COLO829 (cell line): ENCODE data around the gene IGF1R.

Source experiments
- DNase-seq: peaks from one replicate; pipeline ENCODE4 v3.0.0; 2012; ENCODE audit warnings: low spot score

Gene IGF1R

GRCh38 chr15:98859149-98859548, 210.8 kb downstream of the IGF1R start:
- DNase-seq = no peak

- no peak for DNase-seq
Observed at GRCh38 chr15:98860281-98861041, 212.1 kb downstream of the IGF1R start.

DNA sequence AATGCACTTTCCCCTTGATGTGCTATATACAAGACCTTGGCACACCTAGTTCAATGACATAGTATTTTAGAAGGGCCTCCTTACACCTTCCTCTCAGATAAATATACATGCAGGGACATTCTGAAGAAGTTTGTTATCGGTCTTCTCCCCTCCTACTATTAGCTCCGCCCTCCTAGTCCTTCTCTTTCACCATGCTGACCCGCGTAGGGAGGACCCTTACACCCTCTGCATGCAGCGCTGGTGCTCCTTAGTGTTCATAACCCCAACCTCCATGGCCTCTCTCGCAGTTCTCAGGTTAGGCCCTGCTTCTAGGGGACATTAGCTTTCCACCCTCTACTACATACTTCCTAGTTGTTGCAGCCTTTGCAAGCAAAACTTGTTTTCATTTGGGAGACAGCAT, 212.8 kb downstream of the IGF1R start:
- DNase-seq = no peak

DNA sequence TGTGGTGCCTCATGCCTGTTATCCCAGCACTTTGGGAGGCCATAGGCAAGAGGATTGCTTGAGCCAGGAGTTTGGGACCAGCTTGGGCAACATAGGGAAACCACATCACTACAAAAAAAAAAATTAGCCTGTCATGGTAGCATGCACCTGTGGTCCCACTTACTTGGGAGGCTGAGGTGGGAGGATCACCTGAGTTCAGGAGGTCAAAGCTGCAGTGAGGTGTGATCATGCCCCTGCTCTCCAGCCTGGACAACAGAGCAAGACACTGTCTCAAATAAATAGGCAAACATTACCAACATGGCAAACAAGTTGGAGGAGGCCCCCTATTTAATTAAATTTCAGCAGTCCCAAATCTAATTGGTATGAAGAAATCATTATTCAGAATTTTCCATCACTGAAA, 215.6 kb downstream of the IGF1R start:
- DNase-seq = no peak

DNA sequence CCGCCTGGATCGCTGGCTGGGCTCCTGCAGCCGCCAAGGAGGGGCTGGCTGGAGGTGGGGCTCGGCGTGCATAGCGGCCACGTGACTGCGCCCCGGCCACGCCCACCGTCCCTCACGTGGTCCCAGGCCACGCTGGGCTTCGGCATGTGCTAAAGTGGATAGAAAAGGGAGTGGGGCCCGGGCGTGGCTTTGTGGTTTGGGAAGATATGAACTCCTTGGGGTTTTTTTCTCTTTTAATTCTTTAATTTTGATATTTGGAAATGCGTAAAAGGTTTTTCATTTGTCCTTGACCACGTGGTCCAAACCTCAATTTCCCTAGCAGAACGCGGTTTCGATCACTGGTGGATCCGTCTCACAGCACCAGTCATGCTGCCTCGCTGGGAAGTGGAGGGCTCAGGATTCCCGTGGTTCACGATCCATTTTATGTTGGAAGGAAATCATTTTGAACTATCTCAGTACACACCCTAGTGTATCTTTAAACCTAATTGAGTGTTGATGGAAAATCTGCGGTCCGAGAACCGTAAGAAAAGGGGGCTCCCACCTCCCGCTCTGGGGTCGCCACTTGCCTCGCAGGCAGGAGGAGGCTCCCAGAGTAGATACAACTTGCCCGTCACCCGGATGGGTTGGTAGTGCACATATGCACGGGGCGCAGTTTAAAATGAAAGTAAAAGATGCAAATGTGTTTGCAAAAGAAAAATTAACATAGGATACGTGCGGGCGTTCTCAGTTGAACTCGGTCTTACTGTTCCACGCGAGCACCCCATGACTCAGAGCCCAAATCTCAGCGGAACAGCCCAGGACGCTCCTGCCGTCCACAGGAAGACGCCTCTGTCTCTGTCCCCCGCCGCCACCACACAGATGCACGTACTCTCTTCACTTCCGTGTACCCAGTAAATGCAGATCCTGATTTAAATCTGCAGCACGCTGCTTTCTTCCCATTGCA, 217.3 kb downstream of the IGF1R start:
- peak; percentile 81 for DNase-seq

DNA sequence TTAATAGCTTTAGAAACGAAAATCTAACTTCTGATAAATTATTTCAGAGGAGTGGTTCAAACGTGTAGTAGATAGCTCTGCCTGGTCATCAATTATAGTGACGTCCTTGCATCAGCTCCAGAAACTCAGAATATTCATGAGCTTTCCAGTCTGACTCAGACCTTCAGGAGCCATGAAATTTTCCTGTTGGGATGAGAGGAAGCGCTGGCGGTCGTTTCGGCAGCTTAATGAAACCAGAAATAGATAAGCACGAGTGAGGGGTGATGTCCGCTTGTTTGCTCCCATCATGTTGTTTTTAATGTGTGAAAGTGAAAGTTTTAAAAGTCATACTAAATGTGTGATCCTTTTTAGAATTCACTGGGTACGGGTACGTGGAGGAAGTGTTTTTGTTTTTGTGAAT, 218.2 kb downstream of the IGF1R start:
- DNase-seq = peak; percentile 86

- no peak for DNase-seq
Observed at GRCh38 chr15:98868564-98868963, 220.2 kb downstream of the IGF1R start.

- DNase-seq = no peak
Observed at GRCh38 chr15:98870788-98871187, 222.4 kb downstream of the IGF1R start.

DNA sequence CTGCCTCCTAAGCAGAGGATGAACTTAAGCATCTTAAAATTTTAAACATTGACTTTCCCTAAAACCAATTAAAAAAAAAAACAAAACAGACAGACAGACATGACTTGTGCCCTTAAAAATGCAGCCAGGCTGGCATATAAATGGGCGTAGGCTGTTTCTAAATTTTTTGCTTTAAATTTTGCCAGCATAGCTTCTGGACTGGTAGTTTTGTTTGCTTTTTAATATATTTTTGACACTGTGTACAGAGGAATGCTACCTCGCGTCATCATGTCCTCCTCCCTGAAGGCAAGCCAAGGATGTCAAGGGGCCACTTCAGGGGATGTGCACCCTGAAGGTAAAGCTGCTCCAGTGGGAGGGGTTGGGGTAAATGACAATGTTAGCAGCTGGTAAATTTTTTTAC, 224.4 kb downstream of the IGF1R start:
- no peak for DNase-seq

DNA sequence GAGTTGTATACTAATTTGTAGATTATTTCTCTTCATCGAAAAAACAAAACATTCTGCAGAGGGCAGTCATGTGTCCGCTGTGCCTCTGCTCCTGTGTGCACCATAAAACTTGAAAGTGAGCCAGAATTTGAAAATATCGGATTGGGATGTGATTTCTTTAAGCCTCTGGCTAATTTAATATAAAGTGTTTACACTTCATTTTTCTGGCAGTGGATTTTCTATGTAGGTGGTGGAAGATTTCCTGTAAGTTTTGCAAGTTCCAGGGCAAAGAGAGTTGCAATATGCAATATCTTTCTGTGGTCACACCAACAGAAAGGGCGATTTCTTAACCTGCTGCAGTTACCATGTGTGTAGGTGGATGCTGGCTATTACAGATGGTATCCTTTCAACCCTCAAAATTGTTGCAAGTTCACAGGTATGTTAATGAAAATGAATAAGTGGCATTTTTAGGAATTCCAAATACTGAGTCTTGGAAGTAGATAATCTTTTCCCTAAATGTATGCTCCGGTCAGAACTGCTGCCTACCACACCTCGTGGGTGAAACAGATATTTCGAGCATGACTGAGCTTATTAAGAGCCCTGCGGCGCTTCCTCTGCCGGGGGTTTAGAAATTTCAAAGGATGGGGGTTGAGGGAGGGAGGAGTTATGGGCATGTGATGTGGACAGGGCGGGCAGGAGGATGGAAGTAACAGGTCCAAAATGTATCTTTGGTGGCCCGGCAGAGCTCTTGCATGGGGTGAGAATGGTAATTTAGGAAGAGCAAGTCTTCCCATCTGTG, 225.3 kb downstream of the IGF1R start:
- DNase-seq = peak; percentile 95

DNA sequence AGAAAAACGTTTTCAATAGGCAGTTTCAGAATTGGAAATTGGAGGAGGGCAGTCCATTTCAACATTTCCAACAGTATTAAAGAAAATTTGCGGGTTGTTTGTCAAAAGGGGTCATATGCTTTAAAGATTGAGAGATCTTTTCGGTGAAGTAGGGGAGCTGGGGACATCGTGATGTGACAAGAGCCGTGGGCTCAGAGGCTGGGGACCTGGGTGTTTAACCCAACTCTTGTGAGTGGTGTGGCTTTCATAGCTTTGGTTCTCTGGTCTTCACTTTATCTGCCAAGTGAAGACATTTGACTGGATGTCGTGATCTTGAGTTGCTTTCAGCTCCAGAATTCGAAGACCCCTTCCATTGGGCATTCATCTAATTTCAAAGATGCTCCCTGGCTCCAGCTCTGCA, 226.0 kb downstream of the IGF1R start:
- no peak for DNase-seq

DNA sequence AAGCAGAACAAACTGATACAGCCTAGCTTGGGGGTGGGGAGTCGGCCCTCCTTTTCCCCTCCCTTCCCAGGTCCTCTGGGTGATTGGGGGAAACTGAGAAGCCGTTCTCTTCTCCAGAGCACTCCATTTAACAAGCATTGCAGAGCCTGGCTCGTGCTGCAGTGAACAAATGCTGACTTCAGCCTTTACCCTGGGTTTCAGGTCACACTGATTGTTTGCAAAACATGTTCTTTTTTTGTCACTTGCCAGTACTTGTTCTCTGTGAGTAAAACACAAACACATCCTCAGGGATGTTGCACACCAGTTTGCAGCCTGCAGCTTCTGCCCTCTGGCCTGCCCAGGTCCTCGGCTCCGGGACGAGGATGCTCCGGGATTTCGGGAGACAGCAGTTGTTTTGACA, 226.4 kb downstream of the IGF1R start:
- DNase-seq = no peak

- DNase-seq = peak; percentile 57
Observed at GRCh38 chr15:98875309-98875708, 227.0 kb downstream of the IGF1R start.

GRCh38 chr15:98876451-98877369, 228.4 kb downstream of the IGF1R start:
- DNase-seq = no peak

- no peak for DNase-seq
Observed at GRCh38 chr15:98878172-98878571, 229.8 kb downstream of the IGF1R start.

- DNase-seq = no peak
Observed at GRCh38 chr15:98878862-98879261, 230.5 kb downstream of the IGF1R start.

- peak; percentile 71 for DNase-seq
Observed at GRCh38 chr15:98881526-98882520, 233.5 kb downstream of the IGF1R start.

GRCh38 chr15:98883478-98883877, 235.1 kb downstream of the IGF1R start:
- no peak for DNase-seq

- no peak for DNase-seq
Observed at GRCh38 chr15:98884894-98885293, 236.6 kb downstream of the IGF1R start.

GRCh38 chr15:98887976-98888375, 239.6 kb downstream of the IGF1R start:
- no peak for DNase-seq
